Myocyte (in vitro differentiated cells): ENCODE measurements around the gene ANAPC1. TPM values are rescaled to one million over a fixed set of nuclear protein-coding genes. Genes with fewer than 3 reads are reported as not detected.
"Not testable (repeated sequence)": the region's sequence is repeated elsewhere in the genome, so short reads cannot be mapped to it uniquely, and the experiment has no call there.

Experiments used
- DNase-seq: peaks from one replicate; pipeline ENCODE4 v3.0.0-alpha.2; 2012; ENCODE audit warnings: low read depth
- total RNA-seq: library from RNA; depleted of rRNA; stranded (reverse); fragments of >200 nt; gene quantifications from 2 replicates; pipeline ENCODE4 v1.2.3, GENCODE V29; 2014

Gene ANAPC1
- total RNA-seq, 1 donor from 2014 or later = 48.1 TPM

GRCh38 chr2:111904726-111905474 is 20.9 kb upstream of the ANAPC1 start:
- DNase-seq = no peak

- no peak for DNase-seq
These were observed 20.0 kb upstream of the ANAPC1 start for GRCh38 chr2:111903930-111904439.

GRCh38 chr2:111903516-111903915 is 19.5 kb upstream of the ANAPC1 start:
- no peak for DNase-seq

- peak; percentile 49 for DNase-seq
These were observed 16.9 kb upstream of the ANAPC1 start for GRCh38 chr2:111900859-111901258.

GRCh38 chr2:111898703-111899514 is 14.9 kb upstream of the ANAPC1 start:
- no peak for DNase-seq

- peak; percentile 63 for DNase-seq
These were observed 14.1 kb upstream of the ANAPC1 start, which contains the start of gene MERTK for GRCh38 chr2:111897924-111898702. MERTK (plus strand) TSS chr2:111898607; CDS start chr2:111898736, 129 bp downstream.

- DNase-seq = no peak
These were observed 13.6 kb upstream of the ANAPC1 start for GRCh38 chr2:111897630-111897923.

GRCh38 chr2:111896576-111896975 is 12.6 kb upstream of the ANAPC1 start:
- DNase-seq = no peak

- DNase-seq = no peak
These were observed 12.0 kb upstream of the ANAPC1 start for GRCh38 chr2:111896024-111896423.

GRCh38 chr2:111884592-111884964 is 585 bp upstream of the ANAPC1 start:
- DNase-seq = peak; percentile 48

- DNase-seq = not testable (repeated sequence)
These were observed 11.2 kb downstream of the ANAPC1 start for GRCh38 chr2:111872806-111873205.

- not testable (repeated sequence) for DNase-seq
These were observed 18.9 kb downstream of the ANAPC1 start for GRCh38 chr2:111865124-111865523.

- not testable (repeated sequence) for DNase-seq
These were observed 24.0 kb downstream of the ANAPC1 start for GRCh38 chr2:111860005-111860404.

GRCh38 chr2:111852544-111852943 is 31.4 kb downstream of the ANAPC1 start:
- DNase-seq = not testable (repeated sequence)

- DNase-seq = peak; percentile 18
These were observed 33.3 kb downstream of the ANAPC1 start for GRCh38 chr2:111850646-111851045.

- peak; percentile 13 for DNase-seq
These were observed 44.2 kb downstream of the ANAPC1 start for GRCh38 chr2:111839625-111840282.

GRCh38 chr2:111838992-111839391 is 45.0 kb downstream of the ANAPC1 start:
- not testable (repeated sequence) for DNase-seq

GRCh38 chr2:111834221-111834620 is 49.8 kb downstream of the ANAPC1 start:
- DNase-seq = not testable (repeated sequence)

GRCh38 chr2:111830479-111830878 is 53.5 kb downstream of the ANAPC1 start:
- DNase-seq = not testable (repeated sequence)

GRCh38 chr2:111828217-111828766 is 55.7 kb downstream of the ANAPC1 start:
- DNase-seq = not testable (repeated sequence)
